Suppressor macrophage treated with lipopolysaccharide for 4 hours (primary cell): ENCODE results near the gene LBHD2.

Source experiments
- DNase-seq: peaks from one replicate; pipeline ENCODE4 v3.0.0-alpha.2; 2020

LBHD2 gene

GRCh38 chr14:103091883-103092222 lies 7.8 kb downstream of the LBHD2 start:
- no peak for DNase-seq

- DNase-seq, result no peak
Measured at GRCh38 chr14:103093856-103094405, 9.9 kb downstream of the LBHD2 start.

DNA sequence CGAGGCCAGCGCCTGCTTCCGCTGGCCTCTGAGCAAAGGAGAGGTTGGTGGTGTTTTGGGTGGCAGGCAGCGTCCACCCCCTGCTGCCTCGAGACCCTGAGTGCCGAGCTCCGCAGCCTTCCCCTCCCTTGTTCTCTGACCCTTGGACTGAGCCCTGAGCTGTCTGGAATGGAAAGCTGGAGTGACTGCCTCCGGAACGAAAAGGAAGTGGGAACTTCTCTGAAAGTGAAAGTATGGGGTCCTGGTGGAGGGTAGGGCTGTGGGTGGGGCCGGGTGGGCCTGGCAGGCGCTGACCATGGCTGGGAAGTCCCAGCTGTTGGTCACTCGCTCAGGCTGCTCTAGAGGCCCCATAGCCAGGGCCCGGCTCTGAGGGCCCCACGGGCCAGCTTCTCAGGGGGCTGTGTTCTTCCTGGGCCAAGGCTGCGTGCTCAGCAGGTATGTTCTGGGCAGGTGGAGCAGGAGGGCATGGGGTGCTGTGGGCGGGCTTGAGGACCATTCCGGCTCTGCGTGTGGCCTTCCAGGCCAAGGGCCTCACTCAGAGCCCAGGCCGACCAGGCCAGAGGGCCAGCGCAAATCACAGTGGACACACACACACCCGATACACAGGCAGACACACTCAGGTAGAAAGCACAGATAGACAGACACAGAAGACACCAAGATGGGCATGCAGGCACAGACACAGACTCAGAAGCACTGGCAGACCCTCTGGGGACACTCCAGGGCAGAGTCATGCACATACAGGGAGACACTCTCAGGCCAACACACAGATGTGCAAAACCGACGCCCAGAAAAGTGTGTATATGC lies 10.6 kb downstream of the LBHD2 start, which contains the start of gene EXOC3L4:
TSS of gene EXOC3L4 (plus strand) at position 320 of the 804 bp plus-strand sequence. CDS start 5,495 bp downstream, outside the sequence.
- peak; percentile 81 for DNase-seq

DNA sequence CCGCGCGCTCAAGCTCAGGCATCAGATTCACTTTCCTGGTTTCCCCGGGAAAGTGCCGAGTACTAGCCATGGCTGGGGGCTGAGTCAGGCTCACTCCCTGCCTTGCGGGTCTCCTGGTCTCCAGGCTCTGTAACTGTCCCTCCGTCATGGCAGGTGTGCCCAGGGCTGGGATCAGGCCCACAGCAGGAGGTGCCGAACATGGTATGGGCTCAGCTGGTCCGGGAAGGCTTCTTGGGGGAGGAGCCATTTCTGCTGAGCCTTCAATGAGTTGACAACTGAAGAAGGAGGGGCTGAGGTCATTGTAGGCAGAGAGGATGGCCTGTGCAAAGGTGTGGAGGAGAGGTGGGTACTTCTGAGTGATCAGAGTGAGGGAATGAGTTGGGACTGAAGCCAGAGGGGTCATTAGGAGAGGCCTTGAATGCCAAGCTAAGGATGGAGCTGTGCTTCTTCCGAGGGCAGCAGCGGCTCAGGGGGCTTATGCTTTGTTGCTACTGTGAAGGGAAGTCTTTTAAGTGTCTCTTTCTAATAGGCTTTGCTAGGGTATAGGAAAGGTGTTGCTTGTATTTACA lies 11.3 kb downstream of the LBHD2 start:
- DNase-seq, result no peak

DNA sequence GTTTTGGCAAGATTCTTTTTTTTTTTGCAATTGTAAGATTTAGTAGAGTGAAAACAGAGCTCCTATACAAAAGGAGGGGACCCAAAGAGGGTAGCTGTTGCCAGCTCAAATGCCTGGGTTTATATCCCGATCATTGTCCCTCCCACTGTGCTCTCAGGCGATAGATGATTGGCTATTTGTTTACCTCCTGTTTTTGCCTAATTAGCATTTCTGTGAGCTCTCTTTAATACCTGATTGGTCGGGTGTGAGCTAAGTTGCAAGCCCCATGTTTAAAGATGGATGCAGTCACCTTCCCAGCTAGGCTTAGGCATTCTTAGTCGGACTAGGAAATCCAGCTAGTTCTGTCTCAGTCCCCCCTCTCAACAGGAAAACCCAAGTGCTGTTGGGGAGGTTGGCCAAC lies 12.4 kb downstream of the LBHD2 start:
- DNase-seq, result no peak

DNA sequence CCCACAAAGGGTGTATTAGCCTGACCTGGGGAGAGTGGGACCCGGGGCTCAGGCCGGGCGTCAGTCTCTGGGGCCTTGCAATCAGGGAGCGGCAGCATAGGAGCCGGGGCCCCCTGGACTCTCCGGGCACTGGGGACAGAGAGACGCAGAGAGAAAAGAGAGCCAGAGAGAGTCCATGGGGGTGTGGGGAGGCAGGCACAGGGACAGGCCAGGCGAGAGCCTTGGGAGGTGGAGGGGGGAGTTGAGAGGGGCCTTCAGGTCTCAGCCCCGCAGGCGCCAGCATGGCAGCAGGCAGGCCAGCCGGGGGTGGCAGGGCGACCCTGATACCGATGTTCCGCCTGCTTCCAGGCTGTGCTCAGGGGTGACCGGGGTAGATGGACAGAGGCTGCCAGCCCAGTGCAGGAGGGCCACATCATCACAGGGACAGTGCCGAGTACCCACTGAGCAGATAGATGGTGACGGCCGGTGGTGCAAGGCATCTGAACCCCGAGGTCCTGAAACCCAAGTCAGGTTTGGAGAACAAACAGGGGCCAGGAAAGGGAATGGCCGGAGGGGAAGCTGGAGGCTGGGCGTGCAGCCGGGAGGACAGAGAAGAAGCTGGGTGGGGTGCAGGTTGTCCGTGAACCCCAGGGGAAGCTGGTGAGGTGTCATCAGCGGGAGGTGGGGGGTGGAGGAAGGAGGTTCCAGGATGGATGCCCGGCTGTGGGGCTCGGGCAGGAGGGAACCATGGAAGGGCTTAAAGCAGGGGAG lies 13.4 kb downstream of the LBHD2 start:
- DNase-seq, result no peak

DNA sequence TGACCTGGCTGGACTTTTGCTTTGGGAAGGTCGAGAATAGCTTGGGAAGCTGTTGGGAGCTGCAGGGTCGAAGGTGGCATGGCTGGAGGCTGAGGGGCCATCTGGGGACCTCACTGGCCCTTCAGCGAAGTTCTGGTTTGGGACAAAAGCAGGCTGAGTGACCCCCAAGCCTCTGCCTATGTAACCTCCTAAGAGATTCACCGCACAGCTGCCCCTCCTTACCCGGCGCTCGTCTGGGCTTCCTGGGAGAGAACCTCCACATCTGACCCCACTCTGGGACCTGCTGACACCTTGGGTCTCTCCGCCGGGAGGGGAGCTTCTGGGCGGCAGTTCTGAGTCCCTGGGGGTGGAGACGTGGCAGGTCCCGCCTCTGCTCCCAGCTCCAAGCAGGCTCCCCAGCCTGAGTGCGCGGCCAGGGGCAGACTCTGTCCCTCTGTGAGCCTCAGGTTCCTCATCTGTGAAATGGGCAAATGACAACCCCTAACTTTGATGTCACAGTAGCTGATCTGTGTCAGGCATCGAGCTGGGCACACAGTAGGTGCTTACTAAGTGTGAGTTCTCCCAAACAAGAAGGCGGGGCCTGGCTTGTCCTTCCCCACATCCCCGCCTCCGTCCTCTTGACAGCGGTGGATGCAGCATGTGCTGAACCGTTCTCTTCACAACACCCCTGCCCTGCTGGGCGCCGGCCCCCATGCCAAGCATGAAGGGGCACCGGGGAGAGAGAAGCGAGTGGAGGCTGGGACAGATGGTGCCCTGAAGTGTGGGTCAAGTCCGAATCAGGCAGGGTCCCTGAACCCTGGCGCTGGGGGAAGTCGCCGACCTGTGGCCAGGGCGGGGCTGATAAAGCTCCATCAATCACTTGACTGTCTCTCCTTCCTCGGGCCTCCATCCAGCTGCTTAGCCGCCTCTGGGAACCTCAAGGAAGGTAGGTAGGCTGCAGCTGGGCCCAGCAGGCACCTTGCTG lies 14.3 kb downstream of the LBHD2 start:
- no peak for DNase-seq

DNA sequence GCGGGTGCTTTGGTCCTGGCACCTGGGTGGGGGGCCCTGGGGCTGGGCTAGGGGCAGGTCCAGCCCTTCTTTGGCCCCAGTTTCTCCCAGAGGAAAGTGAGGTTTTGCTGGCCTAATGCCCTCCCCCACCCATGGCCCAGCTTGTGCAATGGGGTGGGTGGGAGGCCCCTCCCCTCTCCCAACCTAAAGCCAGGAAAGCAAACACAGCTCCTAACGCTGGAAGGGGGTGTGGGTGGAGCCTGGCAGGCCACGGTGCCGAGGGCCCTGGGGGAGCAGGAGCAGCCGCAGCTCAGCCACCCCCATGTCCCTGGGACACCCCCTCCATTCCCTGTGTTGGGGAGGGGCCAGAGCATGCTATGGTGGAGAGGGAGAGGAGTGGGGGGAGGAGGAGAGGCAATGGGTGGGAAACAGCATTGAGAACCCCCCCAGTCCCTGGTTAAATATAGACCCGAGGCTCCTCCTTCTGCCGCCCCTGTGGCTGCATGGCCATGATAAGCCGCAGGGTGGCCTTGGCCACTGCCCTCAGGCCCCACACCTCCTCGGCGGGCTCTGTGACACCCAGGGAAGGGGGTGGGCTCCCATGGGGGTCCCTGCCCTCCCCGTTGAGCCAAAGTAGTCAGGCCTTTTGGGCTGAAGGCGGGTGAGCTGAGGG lies 15.2 kb downstream of the LBHD2 start:
- DNase-seq, result no peak

GRCh38 chr14:103099733-103100280 lies 15.8 kb downstream of the LBHD2 start:
- no peak for DNase-seq

DNA sequence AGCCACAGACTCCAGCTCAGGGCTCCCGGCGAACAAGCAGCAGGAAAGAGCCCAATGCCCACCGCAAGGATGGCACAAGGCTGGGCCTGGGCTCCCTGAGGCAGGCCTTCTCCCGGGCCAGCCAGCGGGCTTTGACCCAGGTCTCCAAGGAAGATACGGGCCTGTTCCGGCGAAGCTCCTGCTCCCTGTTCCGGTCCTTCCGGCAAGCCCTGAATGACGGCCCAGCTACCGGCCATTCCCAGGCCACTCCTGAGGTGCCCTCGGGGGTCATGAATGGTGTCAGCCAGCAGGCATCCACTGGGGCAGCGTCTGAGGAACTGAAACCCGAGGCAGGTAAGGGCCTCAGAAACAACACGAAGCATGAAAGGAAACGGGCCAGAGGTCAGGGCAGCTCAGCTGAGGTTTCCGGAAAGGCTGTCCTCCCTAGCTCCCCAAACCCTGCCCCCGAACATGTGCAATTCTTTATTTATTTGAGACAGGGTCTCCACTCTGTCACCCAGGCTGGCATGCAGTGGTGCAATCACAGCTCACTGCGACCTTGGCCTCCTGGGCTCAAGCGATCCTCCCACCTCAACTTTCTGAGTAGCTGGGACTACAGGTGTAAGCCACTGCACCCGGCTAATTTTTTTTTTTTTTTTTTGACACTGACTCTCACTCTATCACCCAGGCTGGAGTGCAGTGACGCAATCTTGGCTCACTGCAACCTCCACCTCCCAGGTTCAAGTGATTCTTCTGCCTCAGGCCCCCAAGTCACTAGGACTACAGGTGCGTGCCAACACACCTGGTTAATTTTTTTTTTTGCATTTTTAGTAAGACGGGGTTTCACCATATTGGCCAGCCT lies 16.5 kb downstream of the LBHD2 start:
- DNase-seq, result no peak

DNA sequence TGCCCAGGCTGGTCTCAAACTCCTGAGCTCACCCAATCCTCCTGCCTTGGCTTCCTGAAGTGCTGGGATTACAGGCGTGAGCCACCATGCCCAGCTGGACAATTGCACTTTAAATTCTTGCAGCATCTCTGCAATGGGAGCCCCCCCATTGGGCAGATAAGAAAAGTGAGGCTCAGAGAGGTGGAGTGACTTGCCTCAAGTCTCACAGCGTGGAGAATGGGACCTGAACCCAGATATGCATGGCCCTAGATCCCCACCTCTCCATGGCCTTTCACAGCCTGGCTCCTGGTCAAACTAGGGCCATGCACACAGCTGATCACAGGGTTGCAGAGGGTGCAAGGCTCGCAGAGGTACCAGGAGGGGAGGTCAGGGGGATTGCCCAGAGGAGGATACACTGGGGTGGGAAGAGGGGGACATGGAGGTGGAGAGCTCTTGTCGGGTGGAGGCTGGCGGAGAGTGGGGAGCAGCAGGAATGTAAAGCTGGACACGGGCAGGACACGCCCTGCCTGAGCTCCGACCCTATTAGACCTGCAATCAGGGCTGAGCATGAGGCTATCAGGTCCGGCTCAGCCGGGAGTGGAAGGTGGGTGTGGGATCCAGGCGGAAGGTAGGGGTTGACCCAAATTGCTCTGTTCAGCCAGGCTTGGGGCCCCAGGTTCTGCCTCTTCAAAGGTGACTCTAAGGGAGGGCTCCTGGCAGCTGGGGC lies 17.4 kb downstream of the LBHD2 start:
- no peak for DNase-seq

DNA sequence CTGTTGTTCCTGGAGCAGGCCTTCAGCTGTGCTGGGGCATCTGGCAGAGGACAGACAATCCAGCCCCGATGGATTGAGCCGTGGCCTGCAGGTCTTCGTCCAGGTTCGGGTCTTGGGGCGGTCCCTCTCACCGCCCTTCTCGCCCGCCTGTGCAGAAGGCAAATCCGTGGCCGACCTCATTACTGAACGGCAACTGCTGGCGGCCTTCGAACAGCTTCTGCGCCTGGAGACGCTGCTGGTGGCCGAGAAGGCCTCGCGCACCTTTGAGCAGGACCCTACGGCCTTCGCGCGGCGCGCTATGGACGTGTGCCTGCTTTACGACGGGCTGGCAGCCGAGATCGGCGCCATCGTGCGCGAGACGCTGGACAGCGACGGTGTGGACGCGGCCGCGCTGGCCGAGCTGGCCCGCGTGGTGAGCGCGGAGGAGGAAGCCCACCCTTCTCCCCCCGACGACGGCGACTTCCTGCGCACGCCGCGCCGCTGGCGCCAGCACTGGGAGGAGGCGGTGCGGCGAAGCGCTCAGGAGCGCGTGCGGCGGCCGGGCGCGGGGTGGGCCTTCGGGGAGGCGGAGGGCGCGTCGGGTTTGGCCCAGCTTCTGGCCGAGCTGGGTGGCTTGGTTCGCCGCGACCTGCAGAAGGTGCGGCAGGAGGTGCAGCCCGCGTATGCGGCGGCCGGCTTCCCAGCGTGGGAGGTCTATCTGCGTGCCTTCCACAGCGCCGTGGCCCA lies 18.1 kb downstream of the LBHD2 start:
- no peak for DNase-seq

DNA sequence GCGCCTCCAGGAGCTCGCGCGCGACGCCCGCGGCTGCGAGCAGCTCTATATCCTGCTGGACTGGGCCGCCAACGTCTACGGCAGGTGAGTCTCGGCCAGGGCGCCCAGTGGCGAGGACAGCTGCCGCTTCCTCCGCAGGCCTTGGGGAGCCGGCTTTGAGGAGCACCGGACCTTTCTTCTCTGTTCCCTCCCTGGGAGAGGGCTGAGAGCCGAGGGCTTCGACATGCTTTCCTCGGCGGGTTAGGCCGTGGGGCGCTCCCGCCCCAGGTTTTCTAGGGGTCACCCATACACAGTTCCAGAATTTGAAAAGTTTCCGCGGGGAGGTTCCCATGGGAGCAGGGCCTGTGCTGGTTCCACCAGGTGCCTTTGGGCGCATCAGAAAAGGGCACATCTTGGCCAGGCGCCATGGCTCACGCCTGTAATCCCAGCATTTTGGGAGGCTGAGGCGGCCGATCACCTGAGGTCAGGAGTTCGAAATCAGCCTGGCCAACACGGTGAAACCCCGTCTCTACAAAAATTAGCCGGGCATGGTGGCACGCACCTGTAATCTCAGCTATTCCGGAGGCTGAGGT lies 18.8 kb downstream of the LBHD2 start:
- no peak for DNase-seq

DNA sequence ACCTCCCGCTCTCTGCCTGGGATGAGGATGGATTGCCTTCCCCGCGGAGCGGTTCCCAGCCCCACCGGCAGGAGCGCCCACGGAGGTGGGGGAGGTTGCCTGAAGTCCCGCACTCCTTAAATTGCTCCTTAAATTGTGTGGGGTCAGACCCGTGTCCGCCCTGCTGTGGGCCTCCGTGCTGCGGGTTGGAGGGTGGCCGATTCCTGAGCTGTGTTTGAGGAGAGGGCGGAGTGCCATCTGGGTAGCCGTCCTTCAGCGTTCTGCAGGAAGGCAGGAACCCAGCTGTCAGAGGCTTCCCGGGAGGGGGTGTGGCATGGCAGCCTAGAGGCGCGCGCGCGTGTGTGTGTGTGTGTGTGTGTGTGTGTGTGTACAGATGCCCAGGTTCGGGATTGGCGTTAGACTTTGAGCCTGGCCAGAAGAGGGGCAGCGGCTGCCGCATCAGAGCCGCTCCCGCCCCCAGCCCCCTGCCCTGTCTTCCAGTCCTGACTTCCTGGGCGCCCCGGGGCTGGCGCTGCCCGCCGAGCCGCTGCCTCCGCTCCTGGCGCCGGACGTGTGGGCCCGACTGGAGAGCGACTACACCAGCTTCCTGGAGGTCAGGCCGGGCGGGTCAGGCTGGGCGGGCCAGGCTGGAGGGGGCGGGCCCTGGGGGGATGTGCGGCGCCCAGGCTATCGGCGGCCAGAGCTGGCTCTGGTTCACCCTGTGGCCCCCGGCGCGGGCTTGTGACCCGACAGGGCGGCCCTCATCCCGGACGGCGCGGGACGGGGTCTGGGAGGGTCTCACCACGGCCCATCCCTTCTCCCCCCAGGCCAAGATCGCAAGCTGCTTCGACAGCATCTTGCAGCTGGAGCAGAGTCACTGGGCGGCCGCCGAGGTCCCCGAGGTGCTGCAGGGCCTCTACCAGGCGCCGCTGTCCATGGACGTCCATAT lies 19.7 kb downstream of the LBHD2 start:
- DNase-seq, result peak; percentile 78

- no peak for DNase-seq
Measured at GRCh38 chr14:103104389-103104653, 20.3 kb downstream of the LBHD2 start.

DNA sequence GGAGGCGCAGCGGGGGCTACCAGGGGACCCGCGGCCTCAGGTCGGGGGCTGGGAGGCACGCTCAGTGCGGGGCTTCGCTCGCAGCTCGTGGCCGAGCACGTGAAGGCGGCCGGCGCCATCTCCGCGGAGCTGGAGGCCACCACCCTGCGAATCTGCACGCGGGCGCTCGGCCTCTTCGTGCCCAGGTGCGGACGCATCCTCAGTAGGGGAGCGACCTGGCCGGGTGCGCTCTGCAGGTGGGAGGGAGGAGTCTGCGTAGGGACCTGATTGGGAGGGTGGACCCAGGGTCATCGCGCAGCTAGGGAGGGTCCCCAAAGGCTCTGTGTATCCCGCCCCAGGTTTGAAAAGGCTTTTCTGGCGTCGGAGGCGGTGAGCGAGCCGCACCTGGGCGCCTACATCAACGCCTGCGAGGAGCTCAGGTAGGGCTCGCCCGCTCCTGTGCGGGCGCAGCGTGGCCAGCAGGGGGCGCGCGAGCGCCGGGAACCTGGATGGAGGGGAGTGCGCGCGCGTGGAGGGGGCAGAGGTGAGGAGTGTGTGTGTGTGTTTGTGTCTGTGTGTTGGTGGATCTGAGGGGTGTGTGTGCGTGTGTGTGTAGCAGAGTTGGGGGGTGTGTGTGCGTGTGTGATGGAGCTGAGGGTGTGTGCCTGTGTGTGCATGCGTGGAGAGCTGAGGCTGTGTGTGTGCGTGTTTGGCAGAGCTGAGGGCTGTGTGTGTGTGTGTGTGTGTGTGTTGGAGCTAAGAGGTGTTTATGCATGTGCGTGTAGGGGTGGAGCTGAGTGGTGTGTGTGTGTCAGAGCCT lies 20.8 kb downstream of the LBHD2 start:
- peak; percentile 61 for DNase-seq

GRCh38 chr14:103105580-103106150 lies 21.7 kb downstream of the LBHD2 start:
- no peak for DNase-seq
